ENCODE results near the gene CACTIN.
"Not testable (repeated sequence)": the region's sequence is repeated elsewhere in the genome, so short reads cannot be mapped to it uniquely, and the experiment has no call there.

The CACTIN gene

DNA sequence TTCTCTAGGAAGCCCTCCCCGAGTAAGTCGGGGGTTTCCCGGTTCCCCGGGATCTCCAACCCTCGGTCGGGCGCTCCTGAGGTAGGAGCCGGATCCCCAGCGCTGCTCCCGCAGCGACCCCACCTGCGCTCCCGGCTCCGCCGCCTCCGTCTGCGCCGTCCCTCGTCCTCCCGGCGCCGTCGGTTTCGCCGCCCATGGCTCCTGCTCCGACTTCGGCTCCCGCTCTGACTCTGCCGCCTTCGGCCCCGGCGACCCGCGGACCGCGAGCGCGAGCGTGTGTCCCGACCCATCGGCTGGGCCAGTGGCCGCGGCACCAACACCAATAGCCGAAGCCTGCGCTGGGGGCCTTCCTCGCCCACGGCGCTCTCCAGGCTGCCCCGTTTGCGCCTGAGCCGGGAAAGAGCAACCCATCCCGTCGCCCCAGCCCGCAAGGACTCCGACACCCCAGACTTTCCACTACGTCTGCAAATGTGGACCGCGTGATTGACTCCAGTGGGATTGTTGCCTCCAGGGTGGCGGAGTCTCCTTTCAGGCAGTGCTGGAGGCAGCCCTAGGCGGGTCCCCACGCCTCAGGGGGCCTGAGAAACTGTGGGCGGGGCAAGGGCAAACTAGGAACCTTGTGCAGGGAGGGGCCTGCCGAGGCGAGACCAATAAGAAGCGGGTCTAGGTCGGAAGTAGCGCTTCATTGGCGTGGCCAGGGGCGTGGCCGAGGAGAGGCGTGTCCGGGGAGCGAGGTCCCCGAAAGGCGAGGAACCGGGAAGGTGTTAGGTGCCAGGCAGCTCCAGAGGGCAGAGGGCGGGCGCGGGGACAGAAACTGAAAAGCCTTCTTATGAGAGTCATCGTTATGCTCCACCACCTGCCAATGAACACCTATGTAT, at the start of gene CACTIN:
TSS of gene CACTIN (minus strand) at position 318 of the 878 bp plus-strand sequence. CDS start at position 290, 28 bp downstream.
- DNase-seq: peak; percentile 98

DNA sequence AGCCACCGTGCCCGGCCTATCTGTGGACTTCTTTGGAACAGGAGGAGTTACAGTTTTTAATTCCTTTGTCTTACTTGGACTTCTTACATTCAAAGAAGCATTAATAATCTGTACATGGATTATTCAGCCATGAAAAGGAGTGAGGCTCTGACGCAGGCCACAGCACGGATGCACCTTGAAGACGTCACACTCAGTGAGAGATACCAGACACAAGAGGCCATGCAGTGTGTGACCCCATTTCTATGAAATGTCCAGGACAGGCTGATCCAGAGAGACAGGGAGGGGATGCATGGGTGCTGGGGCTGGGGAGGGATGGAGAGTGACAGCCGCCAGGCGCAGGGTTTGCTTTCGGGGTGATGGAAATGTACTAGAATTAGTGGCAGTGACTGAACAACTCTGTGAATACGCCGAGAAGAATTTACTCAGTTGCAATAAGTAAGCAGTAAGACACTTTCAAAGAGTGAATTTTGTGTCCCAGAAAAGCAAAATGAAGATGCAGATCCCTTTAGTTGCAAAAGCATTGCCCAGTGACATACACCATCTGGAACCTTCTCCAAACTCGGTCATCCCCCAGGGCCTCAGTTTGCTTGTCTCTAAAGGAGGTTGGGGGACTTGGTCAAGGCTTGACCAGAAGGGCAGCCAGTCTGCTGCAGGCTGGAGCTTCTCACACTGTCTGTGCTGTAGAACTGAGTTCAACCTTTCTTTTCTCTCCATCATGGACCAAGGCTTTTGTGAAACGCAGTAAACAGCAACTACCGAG, 48.4 kb upstream of the CACTIN start:
- DNase-seq: no peak

- DNase-seq: no peak
Measured at GRCh38 chr19:3673506-3674439, 47.2 kb upstream of the CACTIN start.

DNA sequence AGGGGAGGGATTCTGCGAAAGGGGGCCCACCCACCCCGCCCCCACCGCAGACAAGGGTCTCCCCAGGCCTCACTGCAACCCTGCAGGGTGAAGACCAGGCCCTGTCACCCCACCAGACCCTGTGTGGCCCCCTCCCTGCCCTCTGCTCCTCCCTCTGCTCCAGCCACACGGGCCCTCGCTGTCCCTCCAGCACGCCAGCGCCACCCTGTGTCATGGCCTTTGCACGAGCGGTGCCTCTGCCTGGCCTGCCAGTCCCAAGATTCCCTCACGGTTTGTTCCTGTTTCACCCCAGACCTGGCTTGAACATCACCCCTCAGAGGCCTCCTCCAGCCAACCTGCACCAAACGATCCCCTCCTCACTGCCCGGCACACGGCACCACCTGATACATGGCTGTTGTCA, 46.4 kb upstream of the CACTIN start:
- no peak for DNase-seq

DNA sequence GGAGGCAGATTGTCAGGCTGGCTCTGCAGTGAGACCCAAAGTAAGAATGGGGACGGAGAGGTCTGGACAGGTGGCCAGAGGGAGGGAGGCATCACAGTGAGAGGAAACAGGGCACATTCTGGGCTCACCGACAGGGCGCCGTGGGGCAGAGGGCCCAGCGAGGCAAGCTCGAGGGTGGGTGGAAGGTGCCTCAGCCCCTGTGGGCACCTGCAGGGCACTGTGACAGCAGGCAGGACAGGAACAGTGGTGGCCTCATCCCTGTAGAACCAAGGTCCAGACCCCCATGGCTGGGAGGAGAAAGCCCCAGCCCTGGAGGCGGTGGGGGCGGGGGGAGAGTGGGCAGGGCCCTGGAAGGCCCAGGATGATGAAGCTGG, 46.0 kb upstream of the CACTIN start:
- DNase-seq: no peak

- DNase-seq: no peak
Measured at GRCh38 chr19:3671680-3672574, 45.3 kb upstream of the CACTIN start.

- DNase-seq: peak; percentile 83
Measured at GRCh38 chr19:3670796-3671679, 44.4 kb upstream of the CACTIN start.

DNA sequence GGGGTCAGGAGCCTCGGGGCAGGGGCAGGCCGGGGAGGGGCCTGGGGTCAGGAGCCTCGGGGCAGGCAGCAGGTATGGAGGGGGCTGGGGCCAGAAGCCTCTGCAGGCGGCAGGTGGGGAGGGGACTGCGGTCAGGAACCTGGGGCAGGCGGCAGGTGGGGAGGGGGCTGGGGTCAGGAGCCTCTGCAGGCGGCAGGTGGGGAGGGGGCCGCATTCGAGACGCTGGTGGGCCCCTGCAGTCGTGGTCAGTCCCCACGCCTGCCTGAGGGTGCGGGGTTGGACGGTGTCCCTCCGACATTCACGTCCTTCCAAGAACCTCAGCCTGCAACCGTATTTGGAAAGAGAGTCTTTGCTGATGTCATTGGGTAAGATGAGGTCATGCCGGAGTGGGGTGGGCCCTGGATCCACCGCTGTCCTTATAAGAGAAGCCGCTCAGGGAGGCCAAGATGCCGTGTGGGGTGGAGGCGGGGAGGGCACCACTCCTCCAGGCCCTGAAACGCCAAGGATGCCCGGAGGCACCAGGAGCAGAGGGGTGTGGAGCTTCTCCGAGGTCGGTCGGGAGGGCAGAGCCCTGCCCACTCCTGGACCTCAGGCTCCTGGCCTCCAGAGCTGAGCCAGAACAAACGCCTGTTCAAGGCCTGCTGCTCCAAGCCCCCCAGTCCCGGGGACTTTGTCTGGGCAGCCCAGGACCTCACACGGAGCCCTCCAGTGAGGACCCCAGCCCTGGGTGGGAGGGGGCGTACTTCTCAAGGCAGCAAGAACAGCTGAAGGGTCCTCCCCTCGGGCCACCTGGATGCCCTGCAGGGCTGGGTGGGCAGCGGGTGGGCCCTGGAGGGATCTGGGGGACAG, 43.6 kb upstream of the CACTIN start:
- peak; percentile 76 for DNase-seq

- no peak for DNase-seq
Measured at GRCh38 chr19:3669082-3669946, 42.7 kb upstream of the CACTIN start.

DNA sequence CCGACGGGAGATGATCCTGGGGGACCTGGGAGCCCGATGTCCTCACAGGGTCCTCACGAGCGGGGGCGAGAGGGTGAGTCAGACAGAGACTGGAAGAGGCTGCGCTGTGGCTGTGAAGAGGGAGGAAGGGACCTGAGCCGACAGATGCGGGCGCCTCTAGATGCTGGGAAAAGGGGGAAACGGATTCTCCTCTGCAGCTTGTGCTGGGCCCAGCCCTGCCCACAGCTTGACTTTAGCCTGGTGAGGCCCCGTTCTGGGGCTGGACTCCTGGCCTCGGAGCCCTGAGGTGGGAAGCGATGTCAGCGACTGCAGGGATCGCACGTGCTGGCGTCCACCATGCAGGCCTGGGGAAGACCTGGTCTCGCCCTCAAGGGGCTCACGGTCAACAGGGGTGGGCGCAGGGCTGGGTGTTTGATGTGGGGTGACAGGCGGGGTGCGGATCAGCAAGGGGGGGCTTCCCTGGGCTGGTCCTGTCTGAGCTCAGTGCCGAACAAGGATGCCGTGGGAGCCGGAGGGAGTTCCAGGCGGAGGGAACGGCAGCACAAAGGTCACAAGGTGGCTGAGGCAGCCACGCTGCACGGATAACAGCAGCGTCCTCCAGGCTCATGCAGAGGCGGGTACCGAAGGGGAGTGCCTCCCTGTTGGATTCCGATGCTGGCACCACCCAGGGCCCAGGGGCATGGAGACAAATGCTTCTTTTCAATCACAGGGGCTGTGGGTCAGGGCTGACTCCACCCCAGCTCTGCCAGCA, 41.9 kb upstream of the CACTIN start:
- DNase-seq: no peak

DNA sequence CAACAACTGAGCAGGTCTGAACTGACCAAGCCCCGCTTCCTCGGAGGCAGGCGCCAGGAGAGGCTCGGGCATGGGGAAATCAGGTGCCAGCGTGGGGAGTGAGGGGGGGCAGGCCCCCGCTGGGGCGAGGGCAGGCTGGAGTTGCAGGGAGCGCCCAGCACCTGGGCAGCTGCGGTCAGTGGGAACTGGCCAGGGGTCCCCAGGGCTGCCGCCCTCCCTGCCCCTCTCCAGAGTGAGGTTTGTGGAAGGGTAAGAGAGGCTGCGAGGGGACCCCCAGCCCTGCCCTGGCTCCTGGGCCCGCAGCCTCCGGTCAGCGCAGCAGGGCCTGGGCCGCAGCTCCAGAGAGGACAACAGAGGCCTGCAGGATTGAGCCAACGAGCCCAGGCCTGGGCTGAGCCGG, 41.2 kb upstream of the CACTIN start:
- DNase-seq: no peak

DNA sequence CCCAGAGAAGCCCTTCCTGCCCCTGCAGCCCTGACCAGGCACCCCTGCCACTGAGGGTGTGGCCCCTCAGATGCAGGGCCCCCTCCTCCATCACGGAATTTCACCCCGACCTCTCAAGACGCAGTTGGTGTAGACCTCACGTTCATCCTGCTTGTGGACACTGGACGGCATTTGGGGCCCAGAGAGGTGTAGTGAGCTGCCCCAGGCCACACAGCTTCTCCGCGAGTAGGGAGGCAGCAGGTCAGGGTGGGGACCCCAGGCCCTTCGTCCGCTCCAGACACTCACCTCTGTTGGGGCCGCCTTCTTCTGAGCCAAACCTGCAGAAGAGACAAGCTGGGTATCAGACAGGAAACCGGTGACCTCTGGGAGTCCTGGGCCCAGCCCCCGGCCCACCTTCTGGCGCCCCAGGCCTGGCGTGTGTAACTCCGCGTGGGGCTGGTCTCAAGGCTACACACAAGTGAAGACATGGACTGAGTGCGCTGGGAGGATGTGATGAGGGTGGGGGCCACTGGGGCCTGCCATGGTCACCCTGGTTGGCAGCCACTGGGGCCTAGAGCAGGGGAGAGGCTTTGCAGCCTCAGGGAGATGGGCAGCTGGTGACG, 40.5 kb upstream of the CACTIN start:
- no peak for DNase-seq

DNA sequence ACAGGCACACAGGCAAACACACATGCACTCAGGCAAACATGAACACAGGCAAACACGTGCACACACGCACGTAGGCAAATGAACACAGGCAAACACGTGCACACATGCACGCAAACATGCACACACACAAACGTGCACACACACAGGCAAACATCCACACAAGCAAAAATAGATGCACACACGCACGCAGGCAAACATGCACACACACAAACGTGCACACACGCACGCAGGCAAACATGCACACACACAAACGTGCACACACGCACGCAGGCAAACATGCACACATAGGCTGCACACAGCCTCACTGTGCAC, 39.9 kb upstream of the CACTIN start:
- not testable (repeated sequence) for DNase-seq

GRCh38 chr19:3665681-3666544, 39.3 kb upstream of the CACTIN start:
- DNase-seq: peak; percentile 85

- no peak for DNase-seq
Measured at GRCh38 chr19:3664879-3665642, 38.5 kb upstream of the CACTIN start.

DNA sequence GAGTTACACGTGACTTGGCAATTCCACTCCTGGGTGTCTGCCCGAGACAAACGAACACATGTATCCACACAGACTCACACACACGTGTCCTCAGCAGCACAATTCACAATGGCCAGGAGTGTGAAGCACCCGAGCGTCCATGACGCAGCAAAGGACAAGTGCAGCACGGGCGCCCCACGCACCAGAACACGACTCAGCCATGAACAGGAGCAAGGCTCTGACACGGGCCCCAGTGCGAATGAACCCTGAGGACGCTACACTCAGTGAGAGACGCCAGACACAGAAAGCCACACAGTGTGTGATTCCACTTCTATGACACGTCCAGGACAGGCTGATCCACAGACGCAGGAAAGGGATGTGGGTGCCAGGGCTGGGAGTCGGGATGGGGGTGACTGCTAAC, 37.2 kb upstream of the CACTIN start:
- no peak for DNase-seq
